ENCODE results near the gene SMARCD1. TPM values are rescaled to one million over a fixed set of nuclear protein-coding genes. Genes with fewer than 3 reads are reported as not detected.

The SMARCD1 gene
- total RNA-seq, 4 donors from 2014 or later = 4.1 to 54.6 (median 39.6) TPM

DNA sequence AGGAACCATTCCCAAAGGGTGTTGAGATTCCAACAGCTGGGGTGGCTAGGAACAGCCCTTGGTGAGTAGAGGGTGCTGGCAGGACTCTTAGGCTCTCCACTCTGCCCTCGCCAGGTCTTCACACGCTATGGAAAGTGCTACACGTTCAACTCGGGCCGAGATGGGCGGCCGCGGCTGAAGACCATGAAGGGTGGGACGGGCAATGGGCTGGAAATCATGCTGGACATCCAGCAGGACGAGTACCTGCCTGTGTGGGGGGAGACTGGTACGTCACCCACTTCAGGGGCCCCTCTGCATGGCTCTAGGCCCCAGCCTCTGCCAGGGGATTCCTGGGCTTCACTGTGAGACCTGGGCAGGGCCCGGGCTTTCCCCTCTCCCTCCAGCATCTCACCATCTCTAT, 8.0 kb upstream of the SMARCD1 start:
- intact Hi-C loops (cut with DNase I; ENCODE audit: low total_unique reads) = loop anchor here (10.0 kb wide), 1 partner anchor 98 kb away; no protein-coding TSS in a partner anchor
- TF ChIP-seq POLR2A (IDR thresholded peaks at IDR 0.05) = no peak
- TF ChIP-seq, protein P1, sequence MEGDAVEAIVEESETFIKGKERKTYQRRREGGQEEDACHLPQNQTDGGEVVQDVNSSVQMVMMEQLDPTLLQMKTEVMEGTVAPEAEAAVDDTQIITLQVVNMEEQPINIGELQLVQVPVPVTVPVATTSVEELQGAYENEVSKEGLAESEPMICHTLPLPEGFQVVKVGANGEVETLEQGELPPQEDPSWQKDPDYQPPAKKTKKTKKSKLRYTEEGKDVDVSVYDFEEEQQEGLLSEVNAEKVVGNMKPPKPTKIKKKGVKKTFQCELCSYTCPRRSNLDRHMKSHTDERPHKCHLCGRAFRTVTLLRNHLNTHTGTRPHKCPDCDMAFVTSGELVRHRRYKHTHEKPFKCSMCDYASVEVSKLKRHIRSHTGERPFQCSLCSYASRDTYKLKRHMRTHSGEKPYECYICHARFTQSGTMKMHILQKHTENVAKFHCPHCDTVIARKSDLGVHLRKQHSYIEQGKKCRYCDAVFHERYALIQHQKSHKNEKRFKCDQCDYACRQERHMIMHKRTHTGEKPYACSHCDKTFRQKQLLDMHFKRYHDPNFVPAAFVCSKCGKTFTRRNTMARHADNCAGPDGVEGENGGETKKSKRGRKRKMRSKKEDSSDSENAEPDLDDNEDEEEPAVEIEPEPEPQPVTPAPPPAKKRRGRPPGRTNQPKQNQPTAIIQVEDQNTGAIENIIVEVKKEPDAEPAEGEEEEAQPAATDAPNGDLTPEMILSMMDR (IDR thresholded peaks at IDR 0.05) = no peak
- Histone ChIP-seq H3K4me3 (no peak overlapping the region), H3K27me3 (no peaks in the 10 kb centered on the region), H3K9me3 (no peaks in the 10 kb centered on the region), H3K4me1 (no peaks in the 10 kb centered on the region), H3K36me3 (no peaks in the 10 kb centered on the region), H3K27ac (no peak overlapping the region)
- no peak for DNase-seq

DNA sequence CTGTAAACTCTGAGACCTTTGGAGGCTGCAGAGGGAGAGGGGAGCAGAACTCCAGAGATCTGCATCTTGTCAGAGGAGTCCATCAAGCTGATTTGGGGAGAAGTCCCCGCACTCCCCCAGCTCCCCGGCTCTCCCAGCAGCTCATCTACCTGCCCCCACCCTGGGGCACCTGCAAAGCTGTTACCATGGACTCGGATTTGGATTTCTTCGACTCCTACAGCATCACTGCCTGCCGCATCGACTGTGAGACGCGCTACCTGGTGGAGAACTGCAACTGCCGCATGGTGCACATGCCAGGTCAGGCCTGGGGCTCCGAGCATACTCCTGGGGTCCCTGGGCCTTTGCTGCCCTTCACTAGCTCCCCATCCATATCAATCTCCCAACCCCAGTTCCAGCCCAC, 6.9 kb upstream of the SMARCD1 start:
- intact Hi-C loops (cut with DNase I; ENCODE audit: low total_unique reads) = loop anchor here (10.0 kb wide), 1 partner anchor 97 kb away; no protein-coding TSS in a partner anchor
- H3K27ac ChIP-seq = no peak overlapping the region
- no peaks in the 10 kb centered on the region for H3K9me3 ChIP-seq
- no peaks in the 10 kb centered on the region for H3K4me1 ChIP-seq
- no peaks in the 10 kb centered on the region for H3K27me3 ChIP-seq
- no peak for TF ChIP-seq POLR2A (IDR thresholded peaks at IDR 0.05)
- TF ChIP-seq, protein P1 (IDR thresholded peaks at IDR 0.05) = no peak
- no peaks in the 10 kb centered on the region for H3K36me3 ChIP-seq
- H3K4me3 ChIP-seq = no peak overlapping the region
- DNase-seq = no peak

DNA sequence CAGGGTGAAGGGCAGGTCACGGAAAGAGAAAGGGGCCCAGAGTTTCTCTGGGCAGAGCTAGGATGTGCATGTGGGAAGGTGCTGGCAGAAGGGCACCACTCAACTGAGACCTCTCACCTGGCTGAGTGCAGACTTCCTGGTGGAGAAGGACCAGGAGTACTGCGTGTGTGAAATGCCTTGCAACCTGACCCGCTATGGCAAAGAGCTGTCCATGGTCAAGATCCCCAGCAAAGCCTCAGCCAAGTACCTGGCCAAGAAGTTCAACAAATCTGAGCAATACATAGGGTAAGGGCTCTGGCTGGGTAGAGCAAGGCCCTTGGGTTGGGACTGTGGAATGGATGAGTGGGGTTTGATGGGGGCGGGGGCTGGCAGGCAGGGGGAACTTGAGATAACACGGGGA, 5.4 kb upstream of the SMARCD1 start:
- Histone ChIP-seq H3K36me3 (no peaks in the 10 kb centered on the region), H3K27ac (no peak overlapping the region), H3K9me3 (no peaks in the 10 kb centered on the region), H3K27me3 (no peaks in the 10 kb centered on the region), H3K4me1 (no peaks in the 10 kb centered on the region), H3K4me3 (no peak overlapping the region)
- DNase-seq = no peak
- TF ChIP-seq, protein P1 (IDR thresholded peaks at IDR 0.05) = no peak
- TF ChIP-seq POLR2A (IDR thresholded peaks at IDR 0.05) = no peak
- intact Hi-C loops (cut with DNase I; ENCODE audit: low total_unique reads) = loop anchor here (10.0 kb wide), 1 partner anchor 95 kb away; no protein-coding TSS in a partner anchor

DNA sequence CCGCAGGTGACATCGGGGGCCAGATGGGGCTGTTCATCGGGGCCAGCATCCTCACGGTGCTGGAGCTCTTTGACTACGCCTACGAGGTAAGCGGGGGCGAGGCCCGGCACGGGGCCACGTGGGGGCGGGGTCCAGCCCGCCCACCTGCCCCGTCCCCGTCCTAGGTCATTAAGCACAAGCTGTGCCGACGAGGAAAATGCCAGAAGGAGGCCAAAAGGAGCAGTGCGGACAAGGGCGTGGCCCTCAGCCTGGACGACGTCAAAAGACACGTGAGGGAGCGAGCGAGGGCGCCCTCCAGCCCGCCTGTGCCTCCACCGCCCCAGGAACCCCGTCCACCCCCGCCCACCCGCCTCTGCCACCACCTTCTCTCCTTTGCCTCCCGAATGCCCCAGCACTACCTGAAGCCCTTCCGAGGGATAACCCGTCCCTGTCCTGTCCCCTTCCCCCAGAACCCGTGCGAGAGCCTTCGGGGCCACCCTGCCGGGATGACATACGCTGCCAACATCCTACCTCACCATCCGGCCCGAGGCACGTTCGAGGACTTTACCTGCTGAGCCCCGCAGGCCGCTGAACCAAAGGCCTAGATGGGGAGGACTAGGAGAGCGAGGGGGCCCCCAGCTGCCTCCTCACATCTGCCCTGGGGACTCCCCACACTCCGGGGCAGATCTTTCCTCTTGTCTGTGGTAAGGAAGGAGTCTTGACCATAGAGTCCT, 3.9 kb upstream of the SMARCD1 start:
- no peak for DNase-seq
- Histone ChIP-seq H3K36me3 (no peaks in the 10 kb centered on the region), H3K4me1 (no peaks in the 10 kb centered on the region), H3K27ac (peak overlapping the region in 1 of 2 donors; percentile 16), H3K27me3 (no peaks in the 10 kb centered on the region), H3K9me3 (no peaks in the 10 kb centered on the region), H3K4me3 (no peak overlapping the region)
- TF ChIP-seq, protein P1 (IDR thresholded peaks at IDR 0.05) = no peak
- no peak for TF ChIP-seq POLR2A (IDR thresholded peaks at IDR 0.05)
- intact Hi-C loops (cut with DNase I; ENCODE audit: low total_unique reads) = no loop called here

DNA sequence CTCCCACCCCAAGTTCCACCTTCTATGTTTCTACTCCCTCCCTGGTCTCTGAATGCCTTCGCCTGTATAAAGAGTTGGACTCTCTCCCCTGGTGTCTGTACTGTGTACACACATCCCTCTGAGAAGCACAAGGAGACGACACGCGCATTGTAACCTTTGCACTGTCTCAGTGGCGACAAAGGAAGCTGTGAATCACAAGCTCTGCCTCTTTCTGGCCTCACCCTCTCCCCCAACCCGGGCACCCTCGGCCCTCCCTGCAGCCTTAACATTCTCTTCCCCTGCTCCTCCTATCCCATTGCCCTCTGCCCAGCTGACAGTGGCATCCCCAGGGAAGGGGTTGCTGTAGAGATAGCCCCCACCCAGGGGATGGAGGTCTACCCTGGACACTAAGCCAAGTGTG, 2.5 kb upstream of the SMARCD1 start:
- Histone ChIP-seq H3K4me3 (no peak overlapping the region), H3K4me1 (no peaks in the 10 kb centered on the region), H3K36me3 (no peaks in the 10 kb centered on the region), H3K9me3 (no peaks in the 10 kb centered on the region), H3K27ac (no peak overlapping the region), H3K27me3 (no peaks in the 10 kb centered on the region)
- TF ChIP-seq, protein P1 (IDR thresholded peaks at IDR 0.05) = no peak
- no peak for TF ChIP-seq POLR2A (IDR thresholded peaks at IDR 0.05)
- intact Hi-C loops (cut with DNase I; ENCODE audit: low total_unique reads) = no loop called here
- no peak for DNase-seq
